ENCODE measurements around the gene CDK5RAP1.
"Not testable (repeated sequence)": the region's sequence is repeated elsewhere in the genome, so short reads cannot be mapped to it uniquely, and the experiment has no call there.

The CDK5RAP1 gene

DNA sequence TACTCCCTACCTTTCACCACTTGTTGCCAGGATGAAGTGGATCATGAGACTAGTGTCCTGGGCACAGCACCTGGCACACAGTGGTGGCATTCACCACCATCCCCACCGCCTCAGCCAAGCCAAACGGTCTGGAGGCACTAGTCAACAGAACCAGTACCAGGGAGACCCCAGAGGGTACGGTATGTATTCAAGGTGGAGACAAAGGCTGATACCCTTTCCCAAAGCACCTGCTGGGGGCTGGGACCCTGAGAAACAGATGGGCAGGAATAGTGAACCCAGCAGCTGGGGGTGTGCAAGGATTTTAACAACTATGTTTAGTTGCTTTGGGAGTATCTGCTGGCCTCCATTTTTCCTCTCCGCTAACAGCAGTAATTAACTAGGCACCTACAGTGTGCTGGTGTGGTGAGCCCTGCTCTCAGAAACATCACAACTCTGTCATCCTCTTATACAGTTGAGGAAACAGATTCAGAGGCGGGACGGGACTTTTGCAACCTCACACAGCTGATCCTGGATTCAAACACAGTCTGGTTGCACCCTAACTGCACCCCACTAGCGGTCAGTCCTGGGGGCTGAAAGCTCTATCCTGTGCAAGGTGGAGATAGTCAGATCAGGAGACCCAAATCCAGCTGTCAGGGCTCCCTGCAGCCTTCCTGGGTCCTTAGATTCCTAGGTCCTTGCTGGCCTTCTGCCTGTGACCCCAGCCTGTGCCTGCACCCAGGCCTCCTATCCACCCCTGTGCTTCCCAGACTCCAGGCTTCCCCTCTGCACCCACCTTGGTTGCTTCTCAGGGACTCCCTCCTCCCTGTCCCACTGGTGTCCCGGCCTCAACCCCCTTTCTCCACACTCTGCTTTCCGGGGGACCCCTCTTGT is 41.1 kb upstream of the CDK5RAP1 start:
- H3K36me3 ChIP-seq (replicated peaks; ENCODE audit: low read depth, low read length) = no peaks in the 10 kb centered on the region
- H3K9me3 ChIP-seq (ENCODE audit: insufficient read depth, low read length) = no peaks in the 10 kb centered on the region
- H3K27ac ChIP-seq (ENCODE audit: low read length) = no peak overlapping the region
- peak overlapping the region; percentile 50; the same call in 1 of the 2 replicates for H2AFZ ChIP-seq (ENCODE audit: low read depth, low read length)
- H3K4me3 ChIP-seq (ENCODE audit: low read length) = peak overlapping the region; percentile 78
- TF ChIP-seq, protein P1, sequence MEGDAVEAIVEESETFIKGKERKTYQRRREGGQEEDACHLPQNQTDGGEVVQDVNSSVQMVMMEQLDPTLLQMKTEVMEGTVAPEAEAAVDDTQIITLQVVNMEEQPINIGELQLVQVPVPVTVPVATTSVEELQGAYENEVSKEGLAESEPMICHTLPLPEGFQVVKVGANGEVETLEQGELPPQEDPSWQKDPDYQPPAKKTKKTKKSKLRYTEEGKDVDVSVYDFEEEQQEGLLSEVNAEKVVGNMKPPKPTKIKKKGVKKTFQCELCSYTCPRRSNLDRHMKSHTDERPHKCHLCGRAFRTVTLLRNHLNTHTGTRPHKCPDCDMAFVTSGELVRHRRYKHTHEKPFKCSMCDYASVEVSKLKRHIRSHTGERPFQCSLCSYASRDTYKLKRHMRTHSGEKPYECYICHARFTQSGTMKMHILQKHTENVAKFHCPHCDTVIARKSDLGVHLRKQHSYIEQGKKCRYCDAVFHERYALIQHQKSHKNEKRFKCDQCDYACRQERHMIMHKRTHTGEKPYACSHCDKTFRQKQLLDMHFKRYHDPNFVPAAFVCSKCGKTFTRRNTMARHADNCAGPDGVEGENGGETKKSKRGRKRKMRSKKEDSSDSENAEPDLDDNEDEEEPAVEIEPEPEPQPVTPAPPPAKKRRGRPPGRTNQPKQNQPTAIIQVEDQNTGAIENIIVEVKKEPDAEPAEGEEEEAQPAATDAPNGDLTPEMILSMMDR (IDR thresholded peaks at IDR 0.05; ENCODE audit: low read depth, low read length) = no peak
- TF ChIP-seq EZH2phosphoT487 (IDR thresholded peaks at IDR 0.05; ENCODE audit: low read depth) = no peak
- H3K79me2 ChIP-seq (ENCODE audit: low read length) = no peaks in the 10 kb centered on the region
- H4K20me1 ChIP-seq (ENCODE audit: insufficient read depth, low read length) = no peaks in the 10 kb centered on the region
- H3K4me2 ChIP-seq (ENCODE audit: low read length) = peak overlapping the region; percentile 97
- H3K27me3 ChIP-seq (ENCODE audit: low read depth, low read length) = peaks cover 10% of the 10 kb centered on the region; the same call in 1 of the 2 replicates
- peak overlapping the region; percentile 48 for H3K9ac ChIP-seq (ENCODE audit: low read length)
- H3K4me1 ChIP-seq (ENCODE audit: low read length) = peaks cover 35% of the 10 kb centered on the region

DNA sequence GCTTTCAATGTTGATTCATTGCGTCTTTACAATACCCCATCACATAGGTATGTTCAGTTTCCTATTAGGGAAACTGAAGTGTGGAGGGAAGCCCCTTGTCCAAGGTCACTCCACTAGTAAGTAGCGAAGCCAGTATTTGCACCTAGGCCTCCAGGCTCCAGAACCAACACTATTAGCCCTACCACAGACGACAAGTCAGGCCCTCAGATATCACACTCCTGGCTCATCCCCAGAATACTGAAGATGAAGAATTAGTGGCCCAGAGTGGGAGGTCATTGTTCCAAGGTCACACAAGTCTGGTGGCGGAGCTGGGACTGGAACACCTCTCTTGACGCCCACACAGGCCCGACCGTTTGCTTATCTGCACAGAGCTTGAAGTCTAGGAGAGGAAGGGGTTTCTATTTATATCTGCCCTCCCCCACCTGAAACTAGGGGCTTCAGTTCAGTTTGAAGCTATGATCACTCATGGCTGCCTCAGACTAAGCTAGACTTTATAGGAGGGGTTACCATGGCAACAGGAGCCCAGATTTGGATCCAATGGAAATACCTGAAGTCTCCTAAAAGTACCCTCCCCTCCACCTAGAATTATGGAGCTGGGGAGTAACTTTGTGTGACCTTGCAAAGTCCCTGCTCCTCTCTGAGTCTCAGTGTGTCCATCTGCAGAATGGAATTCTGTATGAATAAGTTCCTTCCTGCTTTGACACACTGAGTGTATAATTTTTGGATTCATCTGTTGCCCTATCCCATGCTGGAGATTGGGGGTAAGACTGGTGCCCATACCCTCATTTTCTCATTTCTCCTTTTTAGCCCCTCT is 40.0 kb upstream of the CDK5RAP1 start:
- Histone ChIP-seq H3K36me3 (replicated peaks; ENCODE audit: low read depth, low read length) (no peaks in the 10 kb centered on the region), H3K27ac (ENCODE audit: low read length) (no peak overlapping the region), H3K9me3 (ENCODE audit: insufficient read depth, low read length) (no peaks in the 10 kb centered on the region), H2AFZ (ENCODE audit: low read depth, low read length) (no peak overlapping the region), H3K27me3 (ENCODE audit: low read depth, low read length) (peaks cover 10% of the 10 kb centered on the region; the same call in 1 of the 2 replicates), H3K4me1 (ENCODE audit: low read length) (peaks cover 35% of the 10 kb centered on the region), H3K9ac (ENCODE audit: low read length) (no peak overlapping the region), H3K79me2 (ENCODE audit: low read length) (no peaks in the 10 kb centered on the region), H3K4me3 (ENCODE audit: low read length) (no peak overlapping the region), H4K20me1 (ENCODE audit: insufficient read depth, low read length) (no peaks in the 10 kb centered on the region), H3K4me2 (ENCODE audit: low read length) (no peak overlapping the region)
- TF ChIP-seq, protein P1 (IDR thresholded peaks at IDR 0.05; ENCODE audit: low read depth, low read length) = no peak
- TF ChIP-seq EZH2phosphoT487 (IDR thresholded peaks at IDR 0.05; ENCODE audit: low read depth) = no peak

DNA sequence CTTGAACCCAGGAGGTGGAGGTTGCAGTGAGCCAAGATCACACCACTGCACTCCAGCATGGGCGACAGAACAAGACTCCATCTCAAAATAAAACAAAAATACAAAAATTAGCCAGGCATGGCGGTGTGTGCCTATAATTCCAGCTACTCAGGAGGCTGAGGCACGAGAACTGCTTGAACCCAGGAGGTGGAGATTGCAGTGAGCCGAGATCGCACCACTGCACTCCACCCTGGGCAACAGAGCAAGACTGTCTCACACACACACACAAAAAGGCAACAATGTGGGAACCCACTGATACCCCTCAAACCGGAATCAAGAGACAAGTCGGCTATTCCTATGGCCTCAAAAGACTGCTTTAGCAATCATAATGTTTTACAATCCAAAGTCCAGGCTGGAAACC is 39.2 kb upstream of the CDK5RAP1 start:
- not testable (repeated sequence) for H4K20me1 ChIP-seq (ENCODE audit: insufficient read depth, low read length); H3K79me2 ChIP-seq (ENCODE audit: low read length); H2AFZ ChIP-seq (ENCODE audit: low read depth, low read length); H3K27ac ChIP-seq (ENCODE audit: low read length); H3K36me3 ChIP-seq (replicated peaks; ENCODE audit: low read depth, low read length); H3K9me3 ChIP-seq (ENCODE audit: insufficient read depth, low read length); H3K9ac ChIP-seq (ENCODE audit: low read length); H3K4me3 ChIP-seq (ENCODE audit: low read length); H3K4me2 ChIP-seq (ENCODE audit: low read length)
- Histone ChIP-seq H3K27me3 (ENCODE audit: low read depth, low read length) (peaks cover 10% of the 10 kb centered on the region; the same call in 1 of the 2 replicates), H3K4me1 (ENCODE audit: low read length) (peaks cover 35% of the 10 kb centered on the region)

GRCh38 chr20:33438481-33438880 is 37.2 kb upstream of the CDK5RAP1 start:
- Histone ChIP-seq H3K27ac (ENCODE audit: low read length) (no peak overlapping the region), H3K79me2 (ENCODE audit: low read length) (no peaks in the 10 kb centered on the region), H3K4me1 (ENCODE audit: low read length) (peaks cover 30% of the 10 kb centered on the region), H3K4me2 (ENCODE audit: low read length) (0 out of 2 replicates have a peak overlapping the region, but pooled peaks have one; percentile 0), H2AFZ (ENCODE audit: low read depth, low read length) (no peak overlapping the region), H3K36me3 (replicated peaks; ENCODE audit: low read depth, low read length) (no peaks in the 10 kb centered on the region), H3K9ac (ENCODE audit: low read length) (no peak overlapping the region), H3K27me3 (ENCODE audit: low read depth, low read length) (peaks cover 10% of the 10 kb centered on the region; the same call in 1 of the 2 replicates), H4K20me1 (ENCODE audit: insufficient read depth, low read length) (no peaks in the 10 kb centered on the region), H3K4me3 (ENCODE audit: low read length) (no peak overlapping the region), H3K9me3 (ENCODE audit: insufficient read depth, low read length) (no peaks in the 10 kb centered on the region)
- TF ChIP-seq, protein P1 (IDR thresholded peaks at IDR 0.05; ENCODE audit: low read depth, low read length) = no peak
- no peak for TF ChIP-seq EZH2phosphoT487 (IDR thresholded peaks at IDR 0.05; ENCODE audit: low read depth)

All from OCI-LY3 (cell line).